Nephron progenitor cell (in vitro differentiated cells): ENCODE data around the gene ENTPD1.
A peak's percentile ranks its signal among the peaks of the same experiment; 100 is the strongest.
"Not testable (repeated sequence)": the region's sequence is repeated elsewhere in the genome, so short reads cannot be mapped to it uniquely, and the experiment has no call there.

Experiments used
- DNase-seq: peaks from one replicate; pipeline ENCODE4 v3.0.0; 2021
- H3K27ac Mint-ChIP-seq: 2 replicates; pipeline ENCODE4 v1.8.0; 2021; ENCODE audit warnings: mild to moderate bottlenecking, moderate library complexity, mixed read lengths
- H3K27me3 Mint-ChIP-seq: 2 replicates; pipeline ENCODE4 v1.8.0; 2021; ENCODE audit warnings: mild to moderate bottlenecking, low read depth, mixed read lengths; ENCODE audit not compliant: poor library complexity
- H3K36me3 Mint-ChIP-seq: 2 replicates; pipeline ENCODE4 v1.8.0; 2021; ENCODE audit warnings: low read depth, mixed read lengths
- H3K4me1 Mint-ChIP-seq: 2 replicates; pipeline ENCODE4 v1.8.0; 2021; ENCODE audit warnings: mixed read lengths
- H3K4me3 Mint-ChIP-seq: 2 replicates; pipeline ENCODE4 v1.8.0; 2021; ENCODE audit warnings: mild to moderate bottlenecking, moderate library complexity, mixed read lengths
- H3K9me3 Mint-ChIP-seq: 2 replicates; pipeline ENCODE4 v1.8.0; 2021; ENCODE audit warnings: mild to moderate bottlenecking, moderate library complexity, mixed read lengths
- TF ChIP-seq, protein P1 (sequence below): fragments of 200-600 bp; sonication (generic); IDR thresholded peaks from 2 replicates; pipeline ENCODE4 v1.5.0; 2021; ENCODE audit warnings: antibody characterized with exemption

Gene ENTPD1

DNA sequence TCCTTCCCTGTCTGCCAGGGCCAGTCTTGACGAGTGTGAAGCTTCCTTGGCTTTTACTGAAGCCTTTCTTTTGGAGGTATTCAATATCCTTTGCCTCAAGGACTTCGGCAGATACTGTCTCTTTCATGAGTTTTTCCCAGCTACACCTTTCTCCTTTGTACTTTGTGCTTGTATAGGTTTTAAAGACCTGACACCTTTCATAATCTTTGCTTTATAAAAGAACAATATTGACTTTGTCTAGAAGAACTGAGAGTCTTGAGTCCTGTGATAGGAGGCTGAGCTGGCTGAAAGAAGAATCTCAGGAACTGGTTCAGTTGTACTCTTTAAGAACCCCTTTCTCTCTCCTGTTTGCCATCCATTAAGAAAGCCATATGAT lies 110.5 kb downstream of the ENTPD1 start:
- TF ChIP-seq, protein P1, sequence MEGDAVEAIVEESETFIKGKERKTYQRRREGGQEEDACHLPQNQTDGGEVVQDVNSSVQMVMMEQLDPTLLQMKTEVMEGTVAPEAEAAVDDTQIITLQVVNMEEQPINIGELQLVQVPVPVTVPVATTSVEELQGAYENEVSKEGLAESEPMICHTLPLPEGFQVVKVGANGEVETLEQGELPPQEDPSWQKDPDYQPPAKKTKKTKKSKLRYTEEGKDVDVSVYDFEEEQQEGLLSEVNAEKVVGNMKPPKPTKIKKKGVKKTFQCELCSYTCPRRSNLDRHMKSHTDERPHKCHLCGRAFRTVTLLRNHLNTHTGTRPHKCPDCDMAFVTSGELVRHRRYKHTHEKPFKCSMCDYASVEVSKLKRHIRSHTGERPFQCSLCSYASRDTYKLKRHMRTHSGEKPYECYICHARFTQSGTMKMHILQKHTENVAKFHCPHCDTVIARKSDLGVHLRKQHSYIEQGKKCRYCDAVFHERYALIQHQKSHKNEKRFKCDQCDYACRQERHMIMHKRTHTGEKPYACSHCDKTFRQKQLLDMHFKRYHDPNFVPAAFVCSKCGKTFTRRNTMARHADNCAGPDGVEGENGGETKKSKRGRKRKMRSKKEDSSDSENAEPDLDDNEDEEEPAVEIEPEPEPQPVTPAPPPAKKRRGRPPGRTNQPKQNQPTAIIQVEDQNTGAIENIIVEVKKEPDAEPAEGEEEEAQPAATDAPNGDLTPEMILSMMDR, result no peak
- no peaks in the 10 kb centered on the region for H3K4me1 Mint-ChIP-seq
- H3K27ac Mint-ChIP-seq, result no peak overlapping the region
- no peaks in the 10 kb centered on the region for H3K27me3 Mint-ChIP-seq
- no peak overlapping the region for H3K4me3 Mint-ChIP-seq
- no peak for DNase-seq
- no peaks in the 10 kb centered on the region for H3K9me3 Mint-ChIP-seq
- H3K36me3 Mint-ChIP-seq, result peaks cover 8% of the 10 kb centered on the region

DNA sequence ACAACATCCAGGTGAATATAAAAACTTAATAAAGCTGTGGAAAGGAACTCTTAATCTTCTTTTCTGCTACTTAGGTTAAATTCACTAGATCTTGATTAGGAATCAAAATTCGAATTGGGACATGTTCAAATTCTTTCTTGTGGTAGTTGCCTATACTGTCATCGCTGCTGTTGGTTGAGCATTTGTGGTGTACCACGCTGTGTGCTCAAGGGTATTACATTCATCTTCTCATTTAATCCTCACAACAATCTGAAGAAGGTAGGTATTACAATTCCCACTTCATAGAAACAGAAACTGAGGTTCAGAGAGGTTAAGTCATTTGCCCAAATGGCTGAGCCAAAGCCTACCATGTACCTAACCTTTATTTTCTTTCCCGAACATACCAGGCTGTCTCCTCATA lies 111.9 kb downstream of the ENTPD1 start:
- no peak overlapping the region for H3K4me3 Mint-ChIP-seq

DNA sequence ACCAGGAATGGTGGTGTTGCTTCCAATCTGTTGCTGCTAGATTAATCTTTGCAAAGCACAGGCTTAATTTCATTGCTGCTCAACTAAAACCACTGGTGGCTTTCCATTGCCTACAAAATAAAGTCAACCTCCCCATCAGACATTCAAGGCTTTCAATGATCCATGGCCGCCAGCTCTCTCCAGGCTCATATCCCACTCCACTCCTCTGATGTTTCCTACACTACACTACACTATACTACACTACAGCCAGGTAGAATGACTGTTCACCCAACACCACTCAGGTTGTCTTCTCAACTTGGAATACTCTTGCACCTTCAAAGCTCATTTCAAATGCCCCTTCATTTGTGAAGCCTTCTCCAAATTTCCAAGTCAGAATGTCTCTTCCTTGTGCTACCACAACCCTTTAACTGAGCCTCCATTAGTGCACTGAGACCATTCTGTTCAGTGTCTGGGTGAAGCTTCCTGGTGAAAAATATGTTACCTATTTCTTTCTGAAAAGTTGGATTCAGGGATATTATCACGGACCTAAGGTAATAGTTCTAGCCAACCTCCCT lies 116.3 kb downstream of the ENTPD1 start:
- Mint-ChIP-seq H3K27me3 (no peaks in the 10 kb centered on the region), H3K36me3 (peaks cover 63% of the 10 kb centered on the region), H3K4me1 (no peaks in the 10 kb centered on the region), H3K27ac (peak overlapping the region; percentile 82), H3K9me3 (peaks cover 19% of the 10 kb centered on the region), H3K4me3 (no peak overlapping the region)
- TF ChIP-seq, protein P1, result no peak
- DNase-seq, result no peak

More for the DNA sequence above, 111.9 kb downstream of the ENTPD1 start:
- H3K36me3 Mint-ChIP-seq, result peaks cover 20% of the 10 kb centered on the region
- no peaks in the 10 kb centered on the region for H3K4me1 Mint-ChIP-seq
- H3K27me3 Mint-ChIP-seq, result no peaks in the 10 kb centered on the region
- no peak for DNase-seq
- H3K27ac Mint-ChIP-seq, result no peak overlapping the region
- H3K9me3 Mint-ChIP-seq, result no peaks in the 10 kb centered on the region
- TF ChIP-seq, protein P1, result no peak

DNA sequence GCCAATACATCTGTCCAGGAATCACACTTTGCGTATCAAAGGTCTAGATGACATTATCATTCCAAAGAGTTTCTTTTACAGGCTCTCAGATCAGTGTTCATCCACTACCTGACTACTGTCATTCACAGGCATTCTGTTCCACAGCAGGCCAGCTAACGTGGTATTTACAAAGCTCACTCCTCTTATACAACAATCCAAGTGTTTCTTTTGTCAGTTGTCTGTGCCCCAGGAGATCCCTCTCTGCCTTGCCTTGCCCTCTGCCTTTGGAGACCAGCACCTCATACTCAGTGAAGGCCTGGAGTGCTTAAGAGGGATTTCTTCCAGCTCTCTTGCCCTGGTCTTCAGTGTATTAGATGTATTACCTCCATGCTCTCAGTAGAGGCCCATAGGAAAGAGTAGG lies 117.2 kb downstream of the ENTPD1 start:
- H3K9me3 Mint-ChIP-seq, result peaks cover 19% of the 10 kb centered on the region
- H3K27ac Mint-ChIP-seq, result no peak overlapping the region
- H3K4me1 Mint-ChIP-seq, result no peaks in the 10 kb centered on the region
- no peak overlapping the region for H3K4me3 Mint-ChIP-seq
- peaks cover 72% of the 10 kb centered on the region for H3K36me3 Mint-ChIP-seq
- no peaks in the 10 kb centered on the region for H3K27me3 Mint-ChIP-seq
- TF ChIP-seq, protein P1, result no peak
- no peak for DNase-seq

DNA sequence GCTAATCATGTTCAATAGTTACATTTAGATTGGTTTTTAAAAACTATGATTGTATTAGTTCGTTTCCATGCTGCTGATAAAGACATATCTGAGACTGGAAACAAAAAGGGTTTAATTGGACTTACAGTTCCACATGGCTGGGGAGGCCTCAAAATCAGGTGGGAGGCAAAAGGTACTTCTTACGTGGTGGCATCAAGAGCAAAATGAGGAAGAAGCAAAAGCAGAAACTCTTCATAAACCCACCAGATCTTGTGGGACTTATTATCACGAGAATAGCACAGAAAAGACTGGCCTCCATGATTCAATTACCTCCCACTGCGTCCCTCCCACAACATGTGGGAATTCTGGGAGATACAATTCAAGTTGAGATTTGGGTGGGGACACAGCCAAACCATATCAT lies 117.7 kb downstream of the ENTPD1 start:
- Mint-ChIP-seq H3K4me3 (no peak overlapping the region), H3K27me3 (no peaks in the 10 kb centered on the region), H3K9me3 (peaks cover 19% of the 10 kb centered on the region), H3K27ac (no peak overlapping the region), H3K4me1 (no peaks in the 10 kb centered on the region), H3K36me3 (peaks cover 77% of the 10 kb centered on the region)
- TF ChIP-seq, protein P1, result no peak
- no peak for DNase-seq

DNA sequence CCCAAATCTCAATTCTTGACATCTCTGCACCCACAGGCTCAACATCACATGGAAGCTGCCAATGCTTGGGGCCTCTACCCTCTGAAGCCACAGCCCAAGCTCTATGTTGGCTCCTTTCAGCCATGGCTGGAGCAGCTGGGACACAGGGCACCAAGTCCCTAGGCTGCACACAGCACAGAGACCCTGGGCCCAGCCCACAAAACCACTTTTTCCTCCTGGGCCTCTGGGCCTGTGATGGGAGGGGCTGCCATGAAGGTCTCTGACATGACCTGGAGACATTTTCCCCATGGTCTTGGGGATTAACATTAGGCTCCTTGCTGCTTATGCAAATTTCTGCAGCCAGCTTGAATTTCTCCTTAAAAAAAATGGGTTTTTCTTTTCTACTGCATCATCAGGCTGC lies 118.8 kb downstream of the ENTPD1 start:
- H3K4me1 Mint-ChIP-seq, H3K27ac Mint-ChIP-seq, H3K27me3 Mint-ChIP-seq, DNase-seq, H3K4me3 Mint-ChIP-seq: not testable (repeated sequence)
- Mint-ChIP-seq H3K9me3 (peaks cover 19% of the 10 kb centered on the region), H3K36me3 (peaks cover 79% of the 10 kb centered on the region)
